GM21717 (cell line): ENCODE data around the gene CACNB2.
"Not testable (repeated sequence)": the region's sequence is repeated elsewhere in the genome, so short reads cannot be mapped to it uniquely, and the experiment has no call there.

ENCODE experiments used
- ATAC-seq: cut with Tn5 transposase; IDR thresholded peaks from one replicate; pipeline ENCODE4 v1.9.1; 2021; ENCODE audit warnings: mild to moderate bottlenecking, moderate library complexity; ENCODE audit not compliant: unreplicated experiment

Gene CACNB2

DNA sequence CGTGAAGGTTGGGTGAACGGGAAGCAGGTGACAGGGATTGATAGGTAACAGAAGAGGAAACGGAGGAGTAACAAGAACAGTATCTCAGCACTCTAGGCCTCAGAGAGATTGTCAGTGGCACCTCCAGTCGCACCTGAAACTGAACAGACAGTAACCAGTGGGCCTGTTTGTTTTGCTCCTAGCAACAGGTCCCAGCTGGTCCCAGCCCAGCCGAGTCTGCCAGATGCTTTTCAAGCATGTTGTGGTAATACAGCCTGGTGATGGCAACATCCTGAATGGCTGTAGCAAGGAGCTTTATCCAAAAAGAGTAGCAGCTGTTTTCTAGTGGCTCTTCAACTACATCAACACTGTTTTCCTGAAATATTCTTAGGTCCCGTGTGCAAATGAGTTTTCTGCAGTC, 4.7 kb downstream of the CACNB2 start:
- no peak for ATAC-seq

DNA sequence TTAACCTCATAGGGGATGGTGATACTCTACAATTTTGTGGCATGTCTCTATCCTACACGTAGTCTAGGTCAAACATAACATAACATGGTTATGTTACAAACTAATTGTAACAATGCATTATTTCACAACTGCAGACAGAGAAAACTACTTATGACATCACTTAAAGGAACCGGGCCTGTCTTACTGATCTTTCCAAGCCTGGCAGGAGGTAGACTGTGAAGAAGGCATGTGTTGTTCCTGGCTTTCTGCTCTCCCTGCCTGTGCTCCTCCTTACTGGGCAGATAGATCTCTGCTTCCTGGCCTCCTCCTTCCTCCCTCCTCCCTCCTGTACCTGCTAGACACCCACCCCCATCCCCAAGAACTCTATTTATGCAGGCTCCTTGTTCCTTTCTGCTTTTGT, 5.4 kb downstream of the CACNB2 start:
- no peak for ATAC-seq

DNA sequence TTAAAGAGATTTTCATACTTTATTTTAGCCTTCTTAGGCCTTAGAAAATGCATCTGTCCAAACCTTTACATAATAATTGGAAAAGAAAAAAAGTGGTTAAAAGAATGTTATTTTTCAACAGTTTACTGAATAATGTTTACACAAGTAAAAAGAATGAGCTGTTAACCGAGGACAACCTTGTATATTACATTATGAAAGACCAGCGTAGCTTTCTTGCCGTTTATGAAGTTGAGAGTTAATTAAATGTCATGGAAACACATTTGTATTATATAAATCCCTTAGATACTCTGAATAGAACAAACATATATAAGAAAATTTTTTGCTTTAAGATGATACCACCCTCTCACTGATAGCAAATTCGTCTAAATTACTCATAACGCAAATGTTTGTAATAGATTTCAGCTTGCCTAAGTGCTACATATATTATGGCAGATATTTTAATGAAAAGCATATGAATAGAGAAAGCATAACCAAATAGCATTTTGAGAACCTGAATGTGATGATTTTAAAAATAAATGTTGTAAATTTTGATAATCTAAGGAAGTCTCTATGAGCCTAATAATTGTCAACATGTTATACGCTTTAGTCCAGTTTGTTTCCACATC, 9.1 kb downstream of the CACNB2 start:
- no peak for ATAC-seq

GRCh38 chr10:18151356-18151890, 11.2 kb downstream of the CACNB2 start:
- no peak for ATAC-seq

GRCh38 chr10:18153381-18153780, 13.2 kb downstream of the CACNB2 start:
- not testable (repeated sequence) for ATAC-seq

- no peak for ATAC-seq
These were observed 15.1 kb downstream of the CACNB2 start for GRCh38 chr10:18155321-18155720.

DNA sequence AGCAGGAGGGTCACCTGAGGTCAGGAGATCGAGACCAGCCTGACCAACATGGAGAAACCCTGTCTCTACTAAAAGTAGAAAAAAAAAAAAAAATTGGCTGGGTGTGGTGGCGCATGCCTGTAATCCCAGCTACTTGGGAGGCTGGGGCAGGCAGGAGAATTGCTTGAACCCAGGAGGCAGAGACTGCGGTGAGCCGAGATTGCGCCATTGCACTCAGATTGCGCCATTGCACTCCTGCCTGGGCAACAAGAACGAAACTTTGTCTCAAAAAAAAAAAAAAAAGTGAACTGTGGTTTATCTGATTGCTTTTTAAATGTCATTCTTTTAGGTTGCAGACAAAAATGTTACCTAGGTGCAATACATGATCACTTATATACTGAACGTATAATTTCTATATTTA, 16.6 kb downstream of the CACNB2 start:
- not testable (repeated sequence) for ATAC-seq

DNA sequence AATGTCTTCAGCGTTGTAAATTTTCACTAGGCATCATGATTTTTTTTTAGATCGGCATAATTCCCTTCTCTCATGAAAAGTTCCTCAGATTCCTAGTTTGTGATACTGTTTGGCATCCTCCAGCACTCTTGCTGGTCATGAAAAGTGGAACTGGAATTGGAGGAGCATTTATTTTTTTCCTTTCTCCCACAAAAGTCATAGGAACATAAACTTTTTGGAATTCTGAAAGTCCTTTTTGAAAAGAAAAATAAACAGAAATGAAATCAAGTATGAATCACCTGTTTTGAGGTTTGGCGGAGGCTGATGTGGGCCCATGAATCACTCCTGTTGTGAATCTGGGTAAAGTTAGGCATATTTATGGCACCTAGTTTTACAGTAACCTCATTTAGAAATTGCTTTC, 17.7 kb downstream of the CACNB2 start:
- no peak for ATAC-seq

DNA sequence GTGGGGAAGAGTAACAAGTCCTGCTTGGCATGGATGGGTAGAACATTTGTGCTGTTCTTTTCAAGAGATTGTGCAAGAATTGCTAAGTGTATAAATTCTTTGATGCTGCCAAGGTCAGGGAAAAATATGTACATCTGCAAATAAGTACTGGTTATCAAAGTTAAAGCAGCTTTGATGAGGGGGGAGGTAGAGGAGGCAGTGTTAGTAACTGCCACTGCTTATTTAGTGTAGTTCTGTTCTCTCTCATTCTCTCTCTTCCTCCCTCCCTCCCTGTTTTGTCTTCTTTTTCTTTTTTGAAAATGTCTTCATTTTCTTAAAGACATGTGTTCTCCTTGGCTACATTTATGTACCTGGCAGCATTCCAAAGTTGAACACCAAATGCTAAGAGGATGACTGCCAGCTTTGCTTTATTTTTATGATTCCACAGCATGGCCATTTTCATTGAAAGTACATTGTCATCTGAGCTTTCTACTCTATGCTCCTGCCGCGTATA, 18.6 kb downstream of the CACNB2 start:
- no peak for ATAC-seq

- ATAC-seq, result no peak
These were observed 19.3 kb downstream of the CACNB2 start for GRCh38 chr10:18159557-18159956.

DNA sequence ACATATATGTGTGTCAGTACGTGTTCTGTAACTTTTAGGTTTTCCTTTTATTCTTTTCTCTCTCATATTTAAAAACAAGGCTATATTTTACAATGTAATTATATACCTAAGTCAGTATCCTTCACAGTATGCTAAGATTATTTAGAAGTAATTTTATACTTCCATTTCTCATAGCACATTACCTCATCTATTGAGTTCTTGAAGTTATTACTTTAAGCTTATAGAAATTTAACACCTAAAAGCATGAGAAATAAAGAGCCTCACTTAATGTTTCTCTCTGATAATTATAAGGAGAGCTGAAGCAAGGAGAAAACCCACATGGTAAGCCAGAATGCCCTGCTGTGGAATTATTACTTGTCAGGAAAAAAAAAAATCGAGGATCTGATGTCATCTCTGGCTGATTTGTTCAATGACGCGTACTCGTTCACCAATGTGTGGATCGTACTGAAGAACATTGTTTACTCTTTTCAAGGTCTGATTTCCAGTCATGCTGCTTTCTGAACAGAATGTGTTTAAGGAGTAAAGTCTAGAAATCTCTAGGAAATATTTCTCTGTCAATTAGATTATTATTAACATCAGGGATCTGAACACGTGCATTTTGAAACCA, 21.9 kb downstream of the CACNB2 start:
- ATAC-seq, result no peak

- no peak for ATAC-seq
These were observed 23.9 kb downstream of the CACNB2 start for GRCh38 chr10:18164093-18164492.

DNA sequence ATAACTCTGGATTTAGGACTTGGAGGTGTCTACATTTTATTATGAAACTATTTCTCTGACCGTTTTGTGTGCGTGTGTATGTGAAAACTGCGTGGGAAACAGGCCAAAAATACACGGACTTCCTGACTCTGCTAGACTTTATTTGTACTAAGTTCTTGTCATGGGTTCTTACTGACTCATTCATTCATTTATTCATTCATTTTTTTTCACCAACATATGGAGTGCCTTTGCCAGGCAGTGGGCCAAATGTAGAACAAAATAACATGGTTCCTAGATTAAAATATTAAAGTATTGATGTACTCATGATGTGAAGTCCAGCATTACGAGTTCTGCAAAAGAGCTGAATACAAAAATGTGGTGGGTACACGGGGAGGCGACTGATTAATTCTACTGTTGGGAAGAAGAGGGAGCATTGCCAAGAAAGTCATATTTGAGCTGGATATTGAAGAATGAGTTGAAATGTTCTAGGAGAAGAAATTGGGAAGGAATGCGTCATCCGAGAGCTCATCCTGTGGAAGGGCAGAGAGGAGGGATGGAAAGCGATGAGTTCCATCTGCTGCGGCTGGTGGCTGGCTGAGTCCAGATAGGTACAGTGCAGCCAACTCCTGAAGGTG, 24.6 kb downstream of the CACNB2 start:
- no peak for ATAC-seq

DNA sequence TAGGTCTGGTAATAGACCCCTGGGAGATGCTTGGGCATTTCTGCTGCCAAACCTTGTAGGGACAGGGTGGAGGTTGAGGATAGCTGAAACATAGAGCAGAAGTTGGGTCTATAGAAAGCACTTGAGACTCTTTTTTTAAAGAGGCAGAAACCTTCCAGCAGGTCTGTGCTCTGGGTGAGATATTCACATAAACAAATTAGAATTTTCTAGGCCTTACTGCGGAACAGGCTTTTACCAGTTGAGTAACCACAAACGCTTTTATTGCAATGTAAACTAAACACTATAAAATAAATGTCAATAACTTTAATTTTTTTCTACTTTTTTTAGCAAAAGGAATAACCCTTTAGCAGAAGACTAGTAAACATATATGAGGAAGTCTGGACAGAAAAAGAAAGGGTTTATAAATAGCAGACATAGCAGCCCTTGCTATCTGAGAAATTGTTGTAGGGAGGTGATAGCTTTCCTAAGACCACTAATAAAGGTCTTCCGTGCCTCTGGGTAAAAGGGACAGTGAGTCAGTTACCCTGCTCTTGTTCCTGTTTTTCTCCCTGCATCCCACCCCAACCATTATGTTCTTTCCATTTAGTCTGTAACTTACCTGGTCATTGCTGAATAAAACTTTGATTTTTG, 38.7 kb downstream of the CACNB2 start:
- ATAC-seq, result no peak

DNA sequence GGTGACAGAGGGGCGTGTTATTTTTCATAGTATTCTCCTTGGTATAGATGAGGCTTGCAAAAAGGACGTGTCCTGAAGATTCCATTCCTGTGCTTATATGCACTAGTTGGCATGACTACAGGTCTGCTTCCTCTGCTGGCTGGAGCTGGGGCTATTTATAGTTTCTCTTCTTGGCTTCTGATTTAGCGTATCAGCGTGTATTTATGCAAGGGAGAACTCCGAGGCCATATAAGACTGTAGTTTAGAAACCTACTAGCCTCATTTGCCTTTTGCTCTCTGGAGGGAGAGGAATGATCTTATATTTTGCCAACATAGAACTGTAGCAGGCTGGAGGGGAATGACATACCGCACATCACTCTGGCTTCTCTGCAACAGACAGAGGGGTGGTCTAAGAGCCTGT, 39.7 kb downstream of the CACNB2 start:
- no peak for ATAC-seq

GRCh38 chr10:18181382-18181781, 41.2 kb downstream of the CACNB2 start:
- not testable (repeated sequence) for ATAC-seq

DNA sequence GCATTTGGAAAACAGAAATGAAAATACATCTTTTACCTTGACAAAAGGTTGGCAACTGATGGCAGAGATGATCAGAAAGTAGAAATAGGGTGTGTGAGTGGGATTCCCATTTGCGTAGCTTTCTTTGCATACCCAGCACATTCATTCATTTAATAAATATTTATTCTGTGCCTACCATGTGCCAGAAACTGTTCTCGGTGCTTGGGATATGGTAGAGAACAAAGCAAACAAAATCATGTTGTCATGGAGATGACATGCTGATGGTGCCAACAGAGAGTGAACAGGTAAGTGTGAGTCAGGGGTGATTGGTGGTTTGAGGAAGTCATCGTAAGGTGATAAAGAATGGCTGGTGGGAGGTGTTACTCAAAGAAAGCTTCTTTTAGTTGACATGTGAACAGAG, 45.4 kb downstream of the CACNB2 start:
- ATAC-seq, result no peak

DNA sequence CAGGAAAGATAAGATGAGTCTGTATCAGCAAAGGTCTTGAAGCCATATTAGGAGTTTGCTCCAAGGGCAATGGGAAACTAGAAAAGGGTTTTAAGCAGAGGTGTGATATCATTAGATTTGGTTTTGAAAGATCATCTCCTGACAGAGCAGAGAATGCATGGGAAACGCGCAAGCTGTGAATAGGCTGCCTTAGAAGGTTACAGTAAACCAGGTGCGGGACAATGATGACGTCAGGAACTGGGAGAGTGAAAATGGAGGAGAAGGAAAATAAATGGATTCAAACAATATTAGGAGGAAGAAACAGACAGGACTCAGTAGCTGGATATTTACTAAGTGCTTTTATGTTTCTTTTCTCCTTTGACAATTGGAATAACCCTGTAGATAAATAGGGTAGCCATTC, 50.6 kb downstream of the CACNB2 start:
- ATAC-seq, result no peak

- no peak for ATAC-seq
These were observed 54.4 kb downstream of the CACNB2 start for GRCh38 chr10:18194634-18195033.

GRCh38 chr10:18195060-18195799, 55.0 kb downstream of the CACNB2 start:
- ATAC-seq, result no peak
